Testis (tissue), 2 donors: ENCODE measurements around the gene B4GALNT2.

Experiments used
- POLR2A ChIP-seq: fragments of 450-650 bp; IDR thresholded peaks from one replicate; pipeline ENCODE4 v1.6.1; 2017; ENCODE audit warnings: antibody characterized with exemption, mild to moderate bottlenecking, moderate library complexity
- TF ChIP-seq, protein P1 (sequence below), 3 experiments: fragments of 450-650 bp in 2 of 3; fragments of 200-600 bp in 1 of 3; sonication (generic) in 1 of 3; IDR thresholded peaks; one replicate each; pipeline ENCODE4 v1.5.1; 2016 to 2019; ENCODE audit warnings: antibody characterized with exemption in 3 of 3, mild to moderate bottlenecking in 2 of 3, moderate library complexity in 1 of 3

GRCh38 chr17:49197346-49197998, 64.9 kb downstream of the B4GALNT2 start:
- TF ChIP-seq, protein P1, sequence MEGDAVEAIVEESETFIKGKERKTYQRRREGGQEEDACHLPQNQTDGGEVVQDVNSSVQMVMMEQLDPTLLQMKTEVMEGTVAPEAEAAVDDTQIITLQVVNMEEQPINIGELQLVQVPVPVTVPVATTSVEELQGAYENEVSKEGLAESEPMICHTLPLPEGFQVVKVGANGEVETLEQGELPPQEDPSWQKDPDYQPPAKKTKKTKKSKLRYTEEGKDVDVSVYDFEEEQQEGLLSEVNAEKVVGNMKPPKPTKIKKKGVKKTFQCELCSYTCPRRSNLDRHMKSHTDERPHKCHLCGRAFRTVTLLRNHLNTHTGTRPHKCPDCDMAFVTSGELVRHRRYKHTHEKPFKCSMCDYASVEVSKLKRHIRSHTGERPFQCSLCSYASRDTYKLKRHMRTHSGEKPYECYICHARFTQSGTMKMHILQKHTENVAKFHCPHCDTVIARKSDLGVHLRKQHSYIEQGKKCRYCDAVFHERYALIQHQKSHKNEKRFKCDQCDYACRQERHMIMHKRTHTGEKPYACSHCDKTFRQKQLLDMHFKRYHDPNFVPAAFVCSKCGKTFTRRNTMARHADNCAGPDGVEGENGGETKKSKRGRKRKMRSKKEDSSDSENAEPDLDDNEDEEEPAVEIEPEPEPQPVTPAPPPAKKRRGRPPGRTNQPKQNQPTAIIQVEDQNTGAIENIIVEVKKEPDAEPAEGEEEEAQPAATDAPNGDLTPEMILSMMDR (IDR thresholded peaks at IDR 0.05): no peak
- TF ChIP-seq POLR2A: no peak
